ENCODE results near the gene LRTM2.

- no peak for TF ChIP-seq REST (IDR thresholded peaks at IDR 0.05; ENCODE audit: insufficient replicate concordance, low read depth)
- TF ChIP-seq CTCF (IDR thresholded peaks at IDR 0.05; ENCODE audit: insufficient read depth, low read length): no peak
- no peak for TF ChIP-seq SPI1 (IDR thresholded peaks at IDR 0.05; ENCODE audit: borderline replicate concordance, low read depth)
Measured at GRCh38 chr12:1807087-1807860, 13.1 kb upstream of the LRTM2 start.

Measured in HL-60 (cell line).